HepG2 (cell line): ENCODE results near the gene CRKL. TPM values are rescaled to one million over a fixed set of nuclear protein-coding genes. Genes with fewer than 3 reads are reported as not detected.

Experiments
- ARHGAP35 ChIP-seq: sonication (generic); formaldehyde crosslinking; IDR thresholded peaks from 2 replicates; pipeline ENCODE4 v1.9.0; 2022; ENCODE audit warnings: mild to moderate bottlenecking, inconsistent platforms, moderate library complexity, missing genetic modification reagents, borderline replicate concordance
- FOXP1 ChIP-seq, 2 experiments: fragments of 450-650 bp in 1 of 2; IDR thresholded peaks; 2 replicates each; pipeline ENCODE4 v1.6.1; 2017 to 2018; ENCODE audit warnings: antibody characterized with exemption in 1 of 2
- MTA1 ChIP-seq: sonication (generic); formaldehyde crosslinking; IDR thresholded peaks from 2 replicates; pipeline ENCODE4 v1.4.0; 2020; ENCODE audit warnings: missing genetic modification reagents, mild to moderate bottlenecking, borderline replicate concordance
- RBM22 ChIP-seq: fragments of 200-400 bp; formaldehyde crosslinking; optimal IDR thresholded peaks from 2 replicates; pipeline ENCODE3; 2017; ENCODE audit warnings: mild to moderate bottlenecking, low read length, moderate library complexity
- ZBTB8A ChIP-seq: sonication (generic); formaldehyde crosslinking; IDR thresholded peaks from 2 replicates; pipeline ENCODE4 v1.4.0; 2020; ENCODE audit warnings: mild to moderate bottlenecking, low read depth, missing genetic modification reagents, borderline replicate concordance
- ZFP41 ChIP-seq: sonication (generic); formaldehyde crosslinking; IDR thresholded peaks from 2 replicates; pipeline ENCODE4 v1.4.0; 2020; ENCODE audit warnings: mild to moderate bottlenecking, missing genetic modification reagents, borderline replicate concordance
- ZFX ChIP-seq: sonication (generic); formaldehyde crosslinking; IDR thresholded peaks from 2 replicates; pipeline ENCODE4 v1.4.0; 2020; ENCODE audit warnings: mild to moderate bottlenecking, low read depth, missing genetic modification reagents, moderate library complexity
- ZNF552 ChIP-seq: sonication (generic); formaldehyde crosslinking; IDR thresholded peaks from 2 replicates; pipeline ENCODE4 v1.9.0; 2022; ENCODE audit warnings: missing genetic modification reagents, mild to moderate bottlenecking, borderline replicate concordance
- ZNF709 ChIP-seq: sonication (generic); formaldehyde crosslinking; IDR thresholded peaks from 2 replicates; pipeline ENCODE4 v1.5.0; 2020; ENCODE audit warnings: mild to moderate bottlenecking, missing genetic modification reagents
- polyA plus RNA-seq, 8 experiments: library from polyadenylated mRNA; depleted of rRNA in 3 of 8; stranded (reverse) in 7 of 8; unstranded in 1 of 8; fragments of >200 nt; fragmentation: Illumina TruSeq in 4 of 8; extraction: Trizol in 4 of 8; gene quantifications; 2 replicates each; pipeline versions ENCODE4 v1.2.1 to v1.2.3, GENCODE V29; 2011 to 2016; ENCODE audit warnings: low read depth in 4 of 8, missing spikeins in 1 of 8, mixed read lengths in 1 of 8; ENCODE audit not compliant: insufficient read depth in 1 of 8
- total RNA-seq, 5 experiments: library from RNA; depleted of rRNA; stranded (reverse); fragments of >200 nt; fragmentation: Illumina TruSeq; extraction: Trizol; gene quantifications; 2 replicates each; pipeline ENCODE4 v1.2.3, GENCODE V29; 2016; ENCODE audit warnings: low read depth in 1 of 5
- TF ChIP-seq, protein P1 (sequence below): IDR thresholded peaks from 2 replicates; pipeline ENCODE4 v1.6.1; 2016; ENCODE audit warnings: missing compliant biosample characterization, missing genetic modification reagents, borderline replicate concordance
- TF ChIP-seq, protein P2 (sequence below): sonication (generic); formaldehyde crosslinking; IDR thresholded peaks from 2 replicates; pipeline ENCODE4 v1.4.0; 2020; ENCODE audit warnings: mild to moderate bottlenecking, missing genetic modification reagents
- TF ChIP-seq, protein P3 (sequence below): sonication (generic); formaldehyde crosslinking; IDR thresholded peaks from 2 replicates; pipeline ENCODE4 v1.9.0; 2021; ENCODE audit warnings: missing genetic modification reagents, mild to moderate bottlenecking, borderline replicate concordance
- TF ChIP-seq, protein P4 (sequence below): sonication (generic); formaldehyde crosslinking; IDR thresholded peaks from 2 replicates; pipeline ENCODE4 v1.5.0; 2020; ENCODE audit warnings: missing genetic modification reagents
- TF ChIP-seq, protein P5 (sequence below): sonication (generic); formaldehyde crosslinking; IDR thresholded peaks from 2 replicates; pipeline ENCODE4 v1.5.0; 2020; ENCODE audit warnings: mild to moderate bottlenecking, missing genetic modification reagents, borderline replicate concordance

The CRKL gene
- total and polyA plus RNA-seq, 2 of the 13 experiments (the other 11 are each of a cell fraction or from before 2014, with no cell fraction given) = 37.4 to 60.6 TPM

DNA sequence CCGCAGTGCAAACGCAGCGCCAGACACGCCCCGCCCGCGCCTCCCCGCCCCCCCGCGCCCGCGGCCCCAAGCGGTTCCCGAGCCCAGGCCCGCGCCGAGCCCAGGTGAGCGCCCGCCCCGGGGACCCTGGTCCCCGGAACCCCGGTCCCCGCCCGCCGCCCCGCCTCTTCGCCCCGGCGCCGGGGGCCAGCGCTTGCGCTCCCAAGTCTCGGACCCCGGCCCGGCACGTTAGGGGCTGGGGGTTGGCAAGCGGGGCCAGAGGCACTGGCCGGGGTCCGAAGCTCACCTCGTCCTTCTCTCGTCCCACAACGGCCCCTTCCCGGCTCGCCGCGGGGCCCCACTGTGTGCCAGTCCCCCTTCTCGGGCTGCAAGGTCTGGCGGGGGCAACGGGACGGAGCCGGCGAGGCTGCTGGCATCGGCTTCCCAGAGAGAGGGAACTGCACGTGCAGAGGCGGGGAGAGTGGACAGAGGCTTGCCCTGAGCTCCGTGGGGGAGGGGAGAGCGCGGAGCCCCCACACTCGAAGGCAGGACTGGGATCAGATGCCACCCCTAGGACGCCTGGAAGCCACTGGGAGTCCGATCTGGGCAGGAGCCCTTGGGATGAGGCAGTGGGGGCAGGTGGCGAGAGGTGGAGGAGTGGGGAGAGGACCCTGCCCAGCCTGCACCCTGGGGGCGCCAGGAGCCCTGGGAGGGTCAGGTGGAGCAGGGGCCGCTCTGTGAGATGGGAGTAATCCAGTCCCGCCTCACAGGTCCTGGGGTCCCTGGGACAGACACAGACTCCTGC lies 48.1 kb downstream of the CRKL start (continued):
- no peak for TF ChIP-seq ZFX (CRISPR knock-in tag)
- TF ChIP-seq MTA1 (CRISPR knock-in tag) = peak; percentile 34; the same call in 1 of the 2 replicates
- TF ChIP-seq, protein P1, sequence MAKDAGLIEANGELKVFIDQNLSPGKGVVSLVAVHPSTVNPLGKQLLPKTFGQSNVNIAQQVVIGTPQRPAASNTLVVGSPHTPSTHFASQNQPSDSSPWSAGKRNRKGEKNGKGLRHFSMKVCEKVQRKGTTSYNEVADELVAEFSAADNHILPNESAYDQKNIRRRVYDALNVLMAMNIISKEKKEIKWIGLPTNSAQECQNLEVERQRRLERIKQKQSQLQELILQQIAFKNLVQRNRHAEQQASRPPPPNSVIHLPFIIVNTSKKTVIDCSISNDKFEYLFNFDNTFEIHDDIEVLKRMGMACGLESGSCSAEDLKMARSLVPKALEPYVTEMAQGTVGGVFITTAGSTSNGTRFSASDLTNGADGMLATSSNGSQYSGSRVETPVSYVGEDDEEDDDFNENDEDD (CRISPR knock-in tag) = peak; percentile 27; the same call in 1 of the 2 replicates
- TF ChIP-seq, protein P2, sequence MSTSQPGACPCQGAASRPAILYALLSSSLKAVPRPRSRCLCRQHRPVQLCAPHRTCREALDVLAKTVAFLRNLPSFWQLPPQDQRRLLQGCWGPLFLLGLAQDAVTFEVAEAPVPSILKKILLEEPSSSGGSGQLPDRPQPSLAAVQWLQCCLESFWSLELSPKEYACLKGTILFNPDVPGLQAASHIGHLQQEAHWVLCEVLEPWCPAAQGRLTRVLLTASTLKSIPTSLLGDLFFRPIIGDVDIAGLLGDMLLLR = no peak
- TF ChIP-seq, protein P3, sequence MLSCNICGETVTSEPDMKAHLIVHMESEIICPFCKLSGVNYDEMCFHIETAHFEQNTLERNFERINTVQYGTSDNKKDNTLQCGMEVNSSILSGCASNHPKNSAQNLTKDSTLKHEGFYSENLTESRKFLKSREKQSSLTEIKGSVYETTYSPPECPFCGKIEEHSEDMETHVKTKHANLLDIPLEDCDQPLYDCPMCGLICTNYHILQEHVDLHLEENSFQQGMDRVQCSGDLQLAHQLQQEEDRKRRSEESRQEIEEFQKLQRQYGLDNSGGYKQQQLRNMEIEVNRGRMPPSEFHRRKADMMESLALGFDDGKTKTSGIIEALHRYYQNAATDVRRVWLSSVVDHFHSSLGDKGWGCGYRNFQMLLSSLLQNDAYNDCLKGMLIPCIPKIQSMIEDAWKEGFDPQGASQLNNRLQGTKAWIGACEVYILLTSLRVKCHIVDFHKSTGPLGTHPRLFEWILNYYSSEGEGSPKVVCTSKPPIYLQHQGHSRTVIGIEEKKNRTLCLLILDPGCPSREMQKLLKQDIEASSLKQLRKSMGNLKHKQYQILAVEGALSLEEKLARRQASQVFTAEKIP (CRISPR knock-in tag) = no peak
- peak; percentile 59; the same call in 1 of the 2 replicates for TF ChIP-seq ZNF709 (CRISPR knock-in tag)
- TF ChIP-seq, protein P4, sequence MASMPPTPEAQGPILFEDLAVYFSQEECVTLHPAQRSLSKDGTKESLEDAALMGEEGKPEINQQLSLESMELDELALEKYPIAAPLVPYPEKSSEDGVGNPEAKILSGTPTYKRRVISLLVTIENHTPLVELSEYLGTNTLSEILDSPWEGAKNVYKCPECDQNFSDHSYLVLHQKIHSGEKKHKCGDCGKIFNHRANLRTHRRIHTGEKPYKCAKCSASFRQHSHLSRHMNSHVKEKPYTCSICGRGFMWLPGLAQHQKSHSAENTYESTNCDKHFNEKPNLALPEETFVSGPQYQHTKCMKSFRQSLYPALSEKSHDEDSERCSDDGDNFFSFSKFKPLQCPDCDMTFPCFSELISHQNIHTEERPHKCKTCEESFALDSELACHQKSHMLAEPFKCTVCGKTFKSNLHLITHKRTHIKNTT (CRISPR knock-in tag) = no peak
- TF ChIP-seq, protein P5, sequence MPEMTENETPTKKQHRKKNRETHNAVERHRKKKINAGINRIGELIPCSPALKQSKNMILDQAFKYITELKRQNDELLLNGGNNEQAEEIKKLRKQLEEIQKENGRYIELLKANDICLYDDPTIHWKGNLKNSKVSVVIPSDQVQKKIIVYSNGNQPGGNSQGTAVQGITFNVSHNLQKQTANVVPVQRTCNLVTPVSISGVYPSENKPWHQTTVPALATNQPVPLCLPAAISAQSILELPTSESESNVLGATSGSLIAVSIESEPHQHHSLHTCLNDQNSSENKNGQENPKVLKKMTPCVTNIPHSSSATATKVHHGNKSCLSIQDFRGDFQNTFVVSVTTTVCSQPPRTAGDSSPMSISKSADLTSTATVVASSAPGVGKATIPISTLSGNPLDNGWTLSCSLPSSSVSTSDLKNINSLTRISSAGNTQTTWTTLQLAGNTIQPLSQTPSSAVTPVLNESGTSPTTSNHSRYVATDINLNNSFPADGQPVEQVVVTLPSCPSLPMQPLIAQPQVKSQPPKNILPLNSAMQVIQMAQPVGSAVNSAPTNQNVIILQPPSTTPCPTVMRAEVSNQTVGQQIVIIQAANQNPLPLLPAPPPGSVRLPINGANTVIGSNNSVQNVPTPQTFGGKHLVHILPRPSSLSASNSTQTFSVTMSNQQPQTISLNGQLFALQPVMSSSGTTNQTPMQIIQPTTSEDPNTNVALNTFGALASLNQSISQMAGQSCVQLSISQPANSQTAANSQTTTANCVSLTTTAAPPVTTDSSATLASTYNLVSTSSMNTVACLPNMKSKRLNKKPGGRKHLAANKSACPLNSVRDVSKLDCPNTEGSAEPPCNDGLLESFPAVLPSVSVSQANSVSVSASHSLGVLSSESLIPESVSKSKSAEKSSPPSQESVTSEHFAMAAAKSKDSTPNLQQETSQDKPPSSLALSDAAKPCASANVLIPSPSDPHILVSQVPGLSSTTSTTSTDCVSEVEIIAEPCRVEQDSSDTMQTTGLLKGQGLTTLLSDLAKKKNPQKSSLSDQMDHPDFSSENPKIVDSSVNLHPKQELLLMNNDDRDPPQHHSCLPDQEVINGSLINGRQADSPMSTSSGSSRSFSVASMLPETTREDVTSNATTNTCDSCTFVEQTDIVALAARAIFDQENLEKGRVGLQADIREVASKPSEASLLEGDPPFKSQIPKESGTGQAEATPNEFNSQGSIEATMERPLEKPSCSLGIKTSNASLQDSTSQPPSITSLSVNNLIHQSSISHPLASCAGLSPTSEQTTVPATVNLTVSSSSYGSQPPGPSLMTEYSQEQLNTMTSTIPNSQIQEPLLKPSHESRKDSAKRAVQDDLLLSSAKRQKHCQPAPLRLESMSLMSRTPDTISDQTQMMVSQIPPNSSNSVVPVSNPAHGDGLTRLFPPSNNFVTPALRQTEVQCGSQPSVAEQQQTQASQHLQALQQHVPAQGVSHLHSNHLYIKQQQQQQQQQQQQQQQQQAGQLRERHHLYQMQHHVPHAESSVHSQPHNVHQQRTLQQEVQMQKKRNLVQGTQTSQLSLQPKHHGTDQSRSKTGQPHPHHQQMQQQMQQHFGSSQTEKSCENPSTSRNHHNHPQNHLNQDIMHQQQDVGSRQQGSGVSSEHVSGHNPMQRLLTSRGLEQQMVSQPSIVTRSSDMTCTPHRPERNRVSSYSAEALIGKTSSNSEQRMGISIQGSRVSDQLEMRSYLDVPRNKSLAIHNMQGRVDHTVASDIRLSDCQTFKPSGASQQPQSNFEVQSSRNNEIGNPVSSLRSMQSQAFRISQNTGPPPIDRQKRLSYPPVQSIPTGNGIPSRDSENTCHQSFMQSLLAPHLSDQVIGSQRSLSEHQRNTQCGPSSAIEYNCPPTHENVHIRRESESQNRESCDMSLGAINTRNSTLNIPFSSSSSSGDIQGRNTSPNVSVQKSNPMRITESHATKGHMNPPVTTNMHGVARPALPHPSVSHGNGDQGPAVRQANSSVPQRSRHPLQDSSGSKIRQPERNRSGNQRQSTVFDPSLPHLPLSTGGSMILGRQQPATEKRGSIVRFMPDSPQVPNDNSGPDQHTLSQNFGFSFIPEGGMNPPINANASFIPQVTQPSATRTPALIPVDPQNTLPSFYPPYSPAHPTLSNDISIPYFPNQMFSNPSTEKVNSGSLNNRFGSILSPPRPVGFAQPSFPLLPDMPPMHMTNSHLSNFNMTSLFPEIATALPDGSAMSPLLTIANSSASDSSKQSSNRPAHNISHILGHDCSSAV (CRISPR knock-in tag) = no peak
- TF ChIP-seq RBM22 = no peak
- no peak for TF ChIP-seq FOXP1 (IDR thresholded peaks at IDR 0.05)
- no peak for TF ChIP-seq FOXP1 (CRISPR knock-in tag; IDR thresholded peaks at IDR 0.05)
- 0 out of 2 replicates have a peak, but pooled peaks have one; percentile 39 for TF ChIP-seq ZNF552
- TF ChIP-seq ZBTB8A (CRISPR knock-in tag) = no peak
- TF ChIP-seq ARHGAP35 = 0 out of 2 replicates have a peak, but pooled peaks have one; percentile 39
- no peak for TF ChIP-seq ZFP41 (CRISPR knock-in tag)
